Vagina (tissue), 2 donors: ENCODE data around the gene KBTBD4.

Experiments
- POLR2A ChIP-seq, 2 donors: fragments of 450-650 bp; IDR thresholded peaks; one replicate each; pipeline ENCODE4 v1.6.1; 2017; ENCODE audit warnings: antibody characterized with exemption in 2 of 2, mild to moderate bottlenecking in 2 of 2, moderate library complexity in 2 of 2
- POLR2AphosphoS5 ChIP-seq, 2 donors: sonication (generic); formaldehyde crosslinking; IDR thresholded peaks; one replicate each; pipeline ENCODE4 v1.9.0; 2017; ENCODE audit warnings: antibody characterized with exemption in 2 of 2, mild to moderate bottlenecking in 2 of 2, low read depth in 1 of 2; ENCODE audit not compliant: insufficient read depth in 1 of 2
- TF ChIP-seq, protein P1 (sequence below), 3 experiments: fragments of 450-650 bp in 2 of 3; fragments of 200-600 bp in 1 of 3; sonication (generic) in 1 of 3; IDR thresholded peaks; one replicate each; pipeline ENCODE4 v1.5.1; 2017 to 2019; ENCODE audit warnings: antibody characterized with exemption in 3 of 3, mild to moderate bottlenecking in 2 of 3, moderate library complexity in 2 of 3

DNA sequence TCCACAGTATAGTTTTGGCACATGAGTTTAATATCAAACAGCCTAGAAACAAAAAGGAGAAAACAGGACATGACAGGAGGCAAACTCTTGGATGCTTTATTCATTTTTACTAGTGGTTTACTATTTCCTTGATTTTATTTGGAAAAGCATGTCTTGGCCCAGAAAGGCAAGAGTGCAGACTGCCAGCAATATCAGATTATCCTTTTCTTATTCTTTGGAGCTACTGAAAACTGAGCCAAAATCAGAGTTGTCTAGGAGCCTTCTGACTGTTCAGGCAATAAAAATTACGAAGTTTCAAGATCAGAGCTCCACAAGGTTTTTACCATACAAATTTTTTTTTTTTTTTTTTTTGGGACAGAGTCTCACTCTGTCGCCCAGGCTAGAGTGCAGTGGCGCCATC, 41.9 kb downstream of the KBTBD4 start:
- TF ChIP-seq, protein P1, sequence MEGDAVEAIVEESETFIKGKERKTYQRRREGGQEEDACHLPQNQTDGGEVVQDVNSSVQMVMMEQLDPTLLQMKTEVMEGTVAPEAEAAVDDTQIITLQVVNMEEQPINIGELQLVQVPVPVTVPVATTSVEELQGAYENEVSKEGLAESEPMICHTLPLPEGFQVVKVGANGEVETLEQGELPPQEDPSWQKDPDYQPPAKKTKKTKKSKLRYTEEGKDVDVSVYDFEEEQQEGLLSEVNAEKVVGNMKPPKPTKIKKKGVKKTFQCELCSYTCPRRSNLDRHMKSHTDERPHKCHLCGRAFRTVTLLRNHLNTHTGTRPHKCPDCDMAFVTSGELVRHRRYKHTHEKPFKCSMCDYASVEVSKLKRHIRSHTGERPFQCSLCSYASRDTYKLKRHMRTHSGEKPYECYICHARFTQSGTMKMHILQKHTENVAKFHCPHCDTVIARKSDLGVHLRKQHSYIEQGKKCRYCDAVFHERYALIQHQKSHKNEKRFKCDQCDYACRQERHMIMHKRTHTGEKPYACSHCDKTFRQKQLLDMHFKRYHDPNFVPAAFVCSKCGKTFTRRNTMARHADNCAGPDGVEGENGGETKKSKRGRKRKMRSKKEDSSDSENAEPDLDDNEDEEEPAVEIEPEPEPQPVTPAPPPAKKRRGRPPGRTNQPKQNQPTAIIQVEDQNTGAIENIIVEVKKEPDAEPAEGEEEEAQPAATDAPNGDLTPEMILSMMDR (IDR thresholded peaks at IDR 0.05): no peak
- TF ChIP-seq POLR2AphosphoS5 (IDR thresholded peaks at IDR 0.05; ENCODE audit: insufficient read depth in 1 of 2, low read depth in 1 of 2): no peak
- TF ChIP-seq POLR2A (IDR thresholded peaks at IDR 0.05): no peak
